Uterus (tissue), 4 donors: ENCODE results near the gene LTBP1. TPM values are rescaled to one million over a fixed set of nuclear protein-coding genes. Genes with fewer than 3 reads are reported as not detected.

Experiments
- DNase-seq, 2 donors: peaks; one replicate each; pipeline ENCODE4 v3.0.0-alpha.2; 2019 to 2020
- H3K27ac ChIP-seq, 2 donors: fragments of 200-600 bp; sonication (generic); 1 replicate in 1 of 2; 2 replicates in 1 of 2; pipeline ENCODE4 v1.5.1; 2016 to 2018
- H3K27me3 ChIP-seq, 2 donors: fragments of 200-600 bp; sonication (generic); one replicate each; pipeline ENCODE4 v1.5.1; 2018 to 2019; ENCODE audit warnings: control low read depth in 1 of 2
- H3K36me3 ChIP-seq, 2 donors: fragments of 200-600 bp; sonication (generic); one replicate each; pipeline ENCODE4 v1.5.1; 2019; ENCODE audit warnings: control low read depth in 1 of 2
- H3K4me1 ChIP-seq, 2 donors: fragments of 200-600 bp; sonication (generic); one replicate each; pipeline ENCODE4 v1.5.1; 2018 to 2019; ENCODE audit warnings: control low read depth in 1 of 2
- H3K4me3 ChIP-seq, 2 donors: fragments of 200-600 bp; sonication (generic); 1 replicate in 1 of 2; 2 replicates in 1 of 2; pipeline ENCODE4 v1.5.1; 2018 to 2019; ENCODE audit warnings: mild to moderate bottlenecking in 1 of 2
- H3K9me3 ChIP-seq, 2 donors: fragments of 200-600 bp; sonication (generic); one replicate each; pipeline ENCODE4 v1.5.1; 2019; ENCODE audit warnings: control low read depth in 1 of 2
- POLR2A ChIP-seq, 2 donors: fragments of 450-650 bp; IDR thresholded peaks; one replicate each; pipeline ENCODE4 v1.6.1; 2016; ENCODE audit warnings: antibody characterized with exemption in 2 of 2, mild to moderate bottlenecking in 1 of 2, moderate library complexity in 1 of 2
- intact Hi-C: fragments of 100-400 bp; cut with DNase I; formaldehyde crosslinking; loops from one replicate; pipeline ENCODE4 v1.15.1; 2023; ENCODE audit warnings: low total_unique reads
- total RNA-seq, 4 donors: library from RNA; depleted of rRNA in 3 of 4; stranded (reverse); fragments of >200 nt in 3 of 4; gene quantifications; one replicate each; pipeline versions ENCODE4 v1.1.0 to v1.2.4, GENCODE V29; 2014 to 2023
- TF ChIP-seq, protein P1 (sequence below), 4 experiments: fragments of 200-600 bp in 2 of 4; fragments of 450-650 bp in 2 of 4; sonication (generic) in 2 of 4; IDR thresholded peaks; one replicate each; pipeline ENCODE4 v1.5.1; 2016 to 2019; ENCODE audit warnings: antibody characterized with exemption in 4 of 4, mild to moderate bottlenecking in 2 of 4, moderate library complexity in 1 of 4
- donor health status: DM: yes; HTN: yes; CAD: no.

Gene LTBP1
- total RNA-seq, 4 donors from 2014 or later, result 72.5 to 322 (median 92.2) TPM

DNA sequence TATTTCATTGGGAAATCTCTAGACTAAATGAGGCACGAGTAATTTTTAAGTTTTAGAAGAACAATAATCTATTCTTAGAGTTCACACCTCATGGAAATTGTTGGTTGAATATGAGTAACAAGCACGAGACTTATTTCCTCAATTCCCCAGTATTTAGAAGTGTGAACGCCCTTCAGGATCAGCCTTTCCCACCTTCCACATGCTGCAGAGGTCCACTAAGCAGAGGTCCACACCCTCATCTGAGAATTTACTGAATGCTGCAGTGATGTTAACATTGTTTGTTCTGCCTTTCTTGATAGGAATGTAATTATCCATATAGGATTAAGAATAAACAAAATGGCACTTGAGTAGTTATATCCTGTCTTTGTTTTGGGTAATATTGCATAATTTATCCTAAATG is 41.8 kb downstream of the LTBP1 start:
- no peak for DNase-seq
- no peaks in the 10 kb centered on the region for H3K27me3 ChIP-seq

DNA sequence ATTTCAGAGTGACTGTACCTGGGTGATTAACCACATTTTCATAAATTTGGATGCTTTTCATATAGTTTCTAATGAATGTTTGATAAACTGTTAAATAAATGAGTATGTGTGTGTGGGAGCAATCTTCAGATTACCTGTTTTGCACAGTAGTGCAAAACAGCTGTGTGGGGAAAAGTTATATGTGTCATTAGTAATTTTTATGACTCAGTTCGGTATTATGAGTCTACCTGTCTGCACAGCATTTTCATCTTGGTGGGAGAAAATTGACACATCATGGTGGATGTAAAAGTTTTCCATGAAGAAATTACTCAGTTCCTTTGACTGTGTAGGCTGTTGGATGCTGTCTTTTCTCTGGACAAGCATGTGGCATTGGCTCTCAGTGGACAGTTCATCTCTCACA is 43.8 kb downstream of the LTBP1 start:
- DNase-seq, result no peak
- Histone ChIP-seq H3K4me3 (no peak overlapping the region), H3K4me1 (no peaks in the 10 kb centered on the region), H3K27ac (no peak overlapping the region), H3K36me3 (no peaks in the 10 kb centered on the region), H3K27me3 (no peaks in the 10 kb centered on the region), H3K9me3 (no peaks in the 10 kb centered on the region)
- intact Hi-C loops, result no loop called here
- TF ChIP-seq, protein P1, sequence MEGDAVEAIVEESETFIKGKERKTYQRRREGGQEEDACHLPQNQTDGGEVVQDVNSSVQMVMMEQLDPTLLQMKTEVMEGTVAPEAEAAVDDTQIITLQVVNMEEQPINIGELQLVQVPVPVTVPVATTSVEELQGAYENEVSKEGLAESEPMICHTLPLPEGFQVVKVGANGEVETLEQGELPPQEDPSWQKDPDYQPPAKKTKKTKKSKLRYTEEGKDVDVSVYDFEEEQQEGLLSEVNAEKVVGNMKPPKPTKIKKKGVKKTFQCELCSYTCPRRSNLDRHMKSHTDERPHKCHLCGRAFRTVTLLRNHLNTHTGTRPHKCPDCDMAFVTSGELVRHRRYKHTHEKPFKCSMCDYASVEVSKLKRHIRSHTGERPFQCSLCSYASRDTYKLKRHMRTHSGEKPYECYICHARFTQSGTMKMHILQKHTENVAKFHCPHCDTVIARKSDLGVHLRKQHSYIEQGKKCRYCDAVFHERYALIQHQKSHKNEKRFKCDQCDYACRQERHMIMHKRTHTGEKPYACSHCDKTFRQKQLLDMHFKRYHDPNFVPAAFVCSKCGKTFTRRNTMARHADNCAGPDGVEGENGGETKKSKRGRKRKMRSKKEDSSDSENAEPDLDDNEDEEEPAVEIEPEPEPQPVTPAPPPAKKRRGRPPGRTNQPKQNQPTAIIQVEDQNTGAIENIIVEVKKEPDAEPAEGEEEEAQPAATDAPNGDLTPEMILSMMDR (IDR thresholded peaks at IDR 0.05), result no peak
- TF ChIP-seq POLR2A (IDR thresholded peaks at IDR 0.05), result no peak

More for the DNA sequence above, 41.8 kb downstream of the LTBP1 start:
- no peak overlapping the region for H3K4me3 ChIP-seq
- no peak overlapping the region for H3K27ac ChIP-seq
- H3K9me3 ChIP-seq, result no peaks in the 10 kb centered on the region
- intact Hi-C loops, result no loop called here
- TF ChIP-seq, protein P1 (IDR thresholded peaks at IDR 0.05), result no peak
- H3K4me1 ChIP-seq, result no peaks in the 10 kb centered on the region
- H3K36me3 ChIP-seq, result no peaks in the 10 kb centered on the region

DNA sequence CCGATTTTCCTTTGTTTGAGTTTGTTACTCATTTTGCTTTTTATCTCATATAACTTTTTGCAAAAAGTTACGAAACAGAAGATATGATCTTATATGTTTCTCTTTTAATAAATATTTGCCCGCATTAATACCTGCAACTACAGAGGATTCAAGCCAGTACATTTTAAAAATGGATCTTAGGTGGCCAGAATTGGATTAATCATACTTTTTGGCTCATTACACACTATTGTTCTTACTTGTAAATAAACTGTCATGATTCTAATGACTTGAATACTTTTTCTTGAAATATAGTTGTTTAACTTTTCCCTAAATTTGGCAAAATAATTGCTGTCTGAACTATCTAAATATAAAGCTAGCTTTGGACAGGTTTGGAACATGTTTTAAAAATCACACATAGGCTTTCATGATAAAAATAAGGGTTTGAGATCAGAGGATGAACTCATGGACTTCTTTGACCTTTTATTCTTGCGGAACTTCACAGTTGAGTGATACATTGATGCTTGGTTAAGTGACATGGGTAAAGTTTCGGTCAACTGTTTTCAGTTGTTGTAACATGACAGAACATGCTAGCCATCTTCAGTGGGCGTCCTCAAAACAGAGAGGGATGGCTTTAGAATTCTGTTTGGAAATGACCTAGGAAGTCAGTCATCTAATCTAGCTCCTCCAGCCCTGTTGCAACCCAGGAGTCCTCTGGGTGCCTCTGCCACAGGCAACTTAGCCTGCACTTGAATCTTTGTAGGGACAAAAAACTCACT is 44.5 kb downstream of the LTBP1 start:
- Histone ChIP-seq H3K4me1 (no peaks in the 10 kb centered on the region), H3K27ac (no peak overlapping the region), H3K27me3 (no peaks in the 10 kb centered on the region), H3K9me3 (no peaks in the 10 kb centered on the region), H3K4me3 (no peak overlapping the region), H3K36me3 (no peaks in the 10 kb centered on the region)
- DNase-seq, result no peak
- TF ChIP-seq POLR2A (IDR thresholded peaks at IDR 0.05), result no peak
- TF ChIP-seq, protein P1 (IDR thresholded peaks at IDR 0.05), result no peak
- intact Hi-C loops, result no loop called here

DNA sequence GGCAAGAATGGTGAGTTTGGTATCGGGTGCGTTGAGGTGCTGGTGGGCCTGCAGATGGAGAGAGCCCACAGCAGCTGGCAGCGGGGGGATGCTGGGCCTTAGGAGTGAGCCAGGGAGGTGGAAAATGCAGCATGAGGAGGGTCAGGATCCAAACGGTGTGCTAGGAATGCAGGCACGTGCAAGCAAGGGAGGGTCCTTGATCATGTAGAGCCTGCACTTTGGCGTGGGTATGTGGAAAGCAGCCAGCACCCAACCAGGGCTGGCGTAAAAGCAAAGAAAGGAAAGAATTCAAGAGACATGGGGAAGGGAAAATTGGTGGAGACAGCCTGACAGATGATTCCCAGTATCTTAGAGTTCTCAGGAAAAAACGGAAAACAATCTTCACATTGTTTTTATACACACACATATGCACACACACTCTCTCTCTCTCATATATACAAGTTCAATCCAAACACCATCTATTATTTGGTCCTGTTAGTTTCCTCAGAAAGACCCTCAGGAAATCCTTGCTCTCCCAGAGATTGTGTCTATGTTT is 46.3 kb downstream of the LTBP1 start:
- no peak for DNase-seq
- H3K9me3 ChIP-seq, result no peaks in the 10 kb centered on the region
- TF ChIP-seq, protein P1 (IDR thresholded peaks at IDR 0.05), result no peak
- no peak for TF ChIP-seq POLR2A (IDR thresholded peaks at IDR 0.05)
- no peak overlapping the region for H3K27ac ChIP-seq
- no peak overlapping the region for H3K4me3 ChIP-seq
- no peaks in the 10 kb centered on the region for H3K36me3 ChIP-seq
- no peaks in the 10 kb centered on the region for H3K27me3 ChIP-seq
- intact Hi-C loops, result no loop called here
- H3K4me1 ChIP-seq, result no peaks in the 10 kb centered on the region

DNA sequence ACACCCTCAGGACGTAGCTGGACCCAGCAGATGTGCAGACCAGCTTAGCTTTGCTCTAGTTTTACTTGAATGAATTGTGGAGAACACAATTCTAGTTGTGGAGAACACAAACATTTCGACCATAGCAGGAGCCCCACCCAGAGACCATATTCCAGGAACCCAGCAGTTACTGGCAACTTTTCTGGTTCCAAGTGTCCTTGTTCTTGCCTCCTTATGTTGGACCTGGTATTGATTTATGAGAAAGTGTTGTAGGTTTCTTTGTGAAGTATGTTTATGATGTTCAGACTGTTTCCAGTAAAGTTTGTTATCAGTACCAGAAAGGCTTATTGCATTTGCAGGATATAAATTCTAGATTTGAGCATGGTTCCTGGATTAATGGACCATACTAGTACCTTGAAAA is 51.0 kb downstream of the LTBP1 start:
- peaks cover 0 to 3% of the 10 kb centered on the region in 2 donors for H3K4me1 ChIP-seq
- TF ChIP-seq, protein P1 (IDR thresholded peaks at IDR 0.05), result no peak
- no peak for TF ChIP-seq POLR2A (IDR thresholded peaks at IDR 0.05)
- no peak for DNase-seq
- H3K9me3 ChIP-seq, result no peaks in the 10 kb centered on the region
- no peak overlapping the region for H3K27ac ChIP-seq
- no peaks in the 10 kb centered on the region for H3K36me3 ChIP-seq
- no peaks in the 10 kb centered on the region for H3K27me3 ChIP-seq
- no peak overlapping the region for H3K4me3 ChIP-seq
- intact Hi-C loops, result no loop called here
